Aorta (tissue), 5 donors: Measurements from ENCODE around the gene C1QTNF6. TPM values are rescaled to one million over a fixed set of nuclear protein-coding genes. Genes with fewer than 3 reads are reported as not detected.

ENCODE experiments used
- ATAC-seq: fragments of 200-7000 bp; cut with Tn5 transposase; one replicate; pipeline ENCODE4 v1.9.1; 2022; ENCODE audit warnings: moderate library complexity; ENCODE audit not compliant: low FRiP score
- DNase-seq, 2 donors: peaks; one replicate each; pipeline ENCODE4 v3.0.0-alpha.2; 2020
- H3K27ac ChIP-seq, 2 donors: one replicate each; pipeline ENCODE4 v1.5.1; 2013; ENCODE audit warnings: low read length in 2 of 2, mild to moderate bottlenecking in 2 of 2, moderate library complexity in 2 of 2, control low read depth in 1 of 2, inconsistent platforms in 1 of 2, low read depth in 1 of 2
- H3K27me3 ChIP-seq, 2 donors: one replicate each; pipeline ENCODE4 v1.6.1; 2013; ENCODE audit warnings: control low read depth in 1 of 2, low read length in 1 of 2, mild to moderate bottlenecking in 1 of 2, moderate library complexity in 1 of 2; ENCODE audit not compliant: insufficient read depth in 2 of 2, control insufficient read depth in 1 of 2
- H3K36me3 ChIP-seq, 2 donors: one replicate each; pipeline ENCODE4 v1.6.1; 2013; ENCODE audit warnings: control low read depth in 1 of 2, low read length in 1 of 2, mild to moderate bottlenecking in 1 of 2; ENCODE audit not compliant: insufficient read depth in 2 of 2, control insufficient read depth in 1 of 2
- H3K4me1 ChIP-seq, 2 donors: one replicate each; pipeline ENCODE4 v1.6.1; 2013; ENCODE audit warnings: low read length in 2 of 2, control low read depth in 1 of 2, mild to moderate bottlenecking in 1 of 2, moderate library complexity in 1 of 2; ENCODE audit not compliant: insufficient read depth in 2 of 2, control insufficient read depth in 1 of 2
- H3K4me3 ChIP-seq, 2 donors: one replicate each; pipeline ENCODE4 v1.5.1; 2013; ENCODE audit warnings: low read length in 2 of 2, control low read depth in 1 of 2, mild to moderate bottlenecking in 1 of 2
- H3K9me3 ChIP-seq: one replicate; pipeline ENCODE4 v1.6.1; 2013; ENCODE audit warnings: mild to moderate bottlenecking, low read length; ENCODE audit not compliant: control insufficient read depth
- WGBS, 2 donors: extraction: QIAGEN DNeasy Blood & Tissue Kit; methylation state at CpG; one replicate each; pipeline ENCODE4 v1.1.7; 2013; 5-methylcytosine and 5-hydroxymethylcytosine counted together
- intact Hi-C, 2 donors: fragments of 100-400 bp; cut with DNase I; formaldehyde crosslinking; loops; one replicate each; pipeline versions ENCODE4 v1.14.2 to v1.15.0; 2022
- polyA plus RNA-seq, 2 donors: library from polyadenylated mRNA; stranded (reverse); fragments of 200-250 nt; gene quantifications; one replicate each; pipeline ENCODE4 v1.2.3, GENCODE V29; 2013
- total RNA-seq, 2 donors: library from RNA; stranded (reverse); fragmentation: NEBNext Ultra II Directional; extraction: Animal tissue kit (Norgen Biotek cat#: 25700); gene quantifications; one replicate each; pipeline ENCODE4 v1.2.1, GENCODE V29; 2021
- donor health status: healthy with polysubstance abuse.
- donor health status: Bipolar disorder and iron deficiency.
- donor health status: DM: no; HTN: no; CAD: no.
- donor health status: DM: no; HTN: no; CAD: no.
- donor health status: DM: yes; HTN: yes; CAD: no.

Gene C1QTNF6
- total and polyA plus RNA-seq, 4 donors, result 2.4 to 11.9 (median 5.1) TPM

DNA sequence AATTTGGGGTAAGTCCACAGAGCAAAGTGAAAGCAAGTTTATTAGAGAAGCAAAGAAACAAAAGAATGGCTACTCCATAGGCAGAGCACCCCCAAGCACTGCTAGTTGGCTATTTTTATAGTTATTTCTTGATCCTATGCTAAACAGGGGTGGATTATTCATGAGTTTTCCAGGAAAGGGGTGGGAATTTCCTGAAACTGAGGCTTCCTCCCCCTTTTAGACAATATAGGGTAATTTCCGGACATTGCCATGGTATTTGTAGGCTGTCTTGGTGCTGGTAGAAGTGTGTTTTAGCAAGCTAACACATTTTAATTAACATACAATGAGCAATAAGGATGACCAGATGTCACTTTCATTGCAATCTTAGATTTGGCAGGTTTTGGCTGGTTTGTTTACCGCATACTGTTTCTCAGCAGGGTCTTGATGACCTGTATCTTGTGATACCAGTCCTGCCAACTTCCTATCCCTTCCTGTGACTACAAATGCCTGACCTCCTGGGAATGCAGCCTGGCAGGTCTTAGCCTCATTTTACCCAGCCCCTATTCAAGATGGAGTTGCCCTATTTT is 937 bp upstream of the C1QTNF6 start:
- Histone ChIP-seq H3K27ac (no peak overlapping the region), H3K9me3 (no peaks in the 10 kb centered on the region), H3K4me1 (no peaks in the 10 kb centered on the region), H3K4me3 (no peak overlapping the region), H3K27me3 (no peaks in the 10 kb centered on the region), H3K36me3 (no peaks in the 10 kb centered on the region)
- ATAC-seq (peak; percentile 36), DNase-seq (no peak)
- intact Hi-C loops, result no loop called here
- 89% methylated on average over 2 of the region's 2 CpGs for WGBS, 2 donors

DNA sequence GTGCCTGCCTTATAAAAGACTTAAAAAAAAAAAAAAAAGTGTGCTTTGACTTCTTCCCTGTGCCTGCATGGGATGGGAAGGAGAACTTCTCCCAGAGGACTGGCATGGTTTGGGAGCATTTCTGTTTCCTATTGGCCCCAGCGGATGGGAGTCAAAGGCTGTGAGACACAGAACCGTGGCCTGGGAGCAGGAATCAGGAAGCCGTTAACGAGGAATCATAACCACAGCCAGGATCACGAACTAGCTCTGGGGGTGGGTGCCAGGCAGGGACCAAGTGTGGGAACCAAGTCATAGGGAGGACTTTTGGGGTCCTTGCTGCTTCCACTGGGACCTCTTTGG is 526 bp downstream of the C1QTNF6 start:
- Histone ChIP-seq H3K27ac (peak overlapping the region in 1 of 2 donors; percentile 53), H3K4me1 (no peaks in the 10 kb centered on the region), H3K36me3 (no peaks in the 10 kb centered on the region), H3K9me3 (no peaks in the 10 kb centered on the region), H3K27me3 (no peaks in the 10 kb centered on the region), H3K4me3 (no peak overlapping the region)
- WGBS, 2 donors, result 2 to 5% methylated on average over 5 of the region's 5 CpGs
- ATAC-seq, result peak; percentile 43
- no peak for DNase-seq
- intact Hi-C loops, result no loop called here

DNA sequence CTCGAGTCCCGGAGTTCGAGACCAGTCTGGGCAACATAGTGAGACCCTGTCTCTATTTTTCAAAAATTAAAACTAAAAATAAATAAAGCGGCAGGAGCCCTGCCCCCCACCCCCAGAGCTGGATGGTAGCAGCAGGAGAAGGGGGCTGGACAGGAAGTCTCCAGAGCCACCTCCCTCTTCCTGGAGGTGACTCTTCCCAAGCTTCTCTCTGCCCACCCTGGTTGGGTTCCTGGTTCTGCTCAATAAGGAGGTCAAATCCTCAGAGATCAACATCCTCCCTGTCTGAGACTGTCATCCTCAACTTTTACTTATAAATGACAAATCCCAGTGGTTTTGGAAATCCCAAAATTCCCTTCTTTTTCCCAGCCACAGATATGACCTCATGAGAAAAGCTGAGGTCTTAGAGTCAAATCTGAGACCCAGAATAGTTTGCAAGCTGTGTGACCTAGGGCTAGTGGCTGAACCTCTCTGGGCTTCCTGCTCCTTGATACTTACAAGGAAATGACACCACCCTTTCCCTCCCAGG is 987 bp downstream of the C1QTNF6 start:
- Histone ChIP-seq H3K27ac (no peak overlapping the region), H3K9me3 (no peaks in the 10 kb centered on the region), H3K4me1 (no peaks in the 10 kb centered on the region), H3K4me3 (no peak overlapping the region), H3K36me3 (no peaks in the 10 kb centered on the region), H3K27me3 (no peaks in the 10 kb centered on the region)
- DNase-seq (peak in 1 of 2 donors; percentile 24), ATAC-seq (no peak)
- intact Hi-C loops, result no loop called here
- whole genome bisulfite sequencing, 2 donors, result 62 to 68% methylated on average over 4 of the region's 4 CpGs

DNA sequence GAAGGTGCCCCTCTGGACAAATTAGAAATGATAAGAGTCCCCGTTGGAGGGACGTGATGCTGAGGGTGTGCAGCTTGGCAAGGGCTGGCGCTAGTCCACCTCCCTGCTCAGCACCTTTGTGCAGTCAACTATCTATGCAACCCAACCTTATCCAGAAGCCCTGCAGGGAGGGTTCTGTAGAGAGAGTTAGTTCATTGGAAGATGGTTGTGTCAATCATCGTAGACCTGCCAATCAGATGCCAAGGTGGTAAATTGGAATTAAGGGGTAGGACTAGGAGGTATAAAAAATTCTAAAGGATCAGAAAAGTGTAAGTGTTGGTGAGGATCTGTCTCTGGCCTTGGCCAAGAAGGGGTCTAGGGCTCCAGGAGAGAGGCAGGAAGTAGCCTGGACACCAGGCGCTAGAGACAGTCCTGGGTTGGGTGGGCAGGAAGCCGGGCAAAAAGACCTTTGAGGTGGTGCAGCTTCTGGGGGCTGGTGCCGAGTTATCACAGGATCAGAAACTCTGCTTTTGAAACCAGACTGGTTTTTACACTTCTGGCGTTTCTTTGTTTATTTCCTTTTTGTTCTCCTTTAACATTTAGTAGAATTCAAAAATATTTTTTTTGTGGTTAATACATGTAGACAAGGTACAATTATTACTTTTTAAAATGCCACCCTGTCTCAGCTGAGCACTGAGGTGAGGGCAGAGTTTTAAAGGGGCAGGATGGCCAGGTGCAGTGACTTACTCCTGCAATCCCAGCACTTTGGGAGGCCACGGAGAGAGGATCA is 1.6 kb downstream of the C1QTNF6 start:
- Histone ChIP-seq H3K36me3 (no peaks in the 10 kb centered on the region), H3K9me3 (no peaks in the 10 kb centered on the region), H3K4me3 (no peak overlapping the region), H3K27me3 (no peaks in the 10 kb centered on the region), H3K27ac (no peak overlapping the region), H3K4me1 (no peaks in the 10 kb centered on the region)
- peak; percentile 42 to 51 for DNase-seq
- intact Hi-C loops, result no loop called here
- 79 to 85% methylated on average over 9 of the region's 9 CpGs for WGBS, 2 donors
- no peak for ATAC-seq

DNA sequence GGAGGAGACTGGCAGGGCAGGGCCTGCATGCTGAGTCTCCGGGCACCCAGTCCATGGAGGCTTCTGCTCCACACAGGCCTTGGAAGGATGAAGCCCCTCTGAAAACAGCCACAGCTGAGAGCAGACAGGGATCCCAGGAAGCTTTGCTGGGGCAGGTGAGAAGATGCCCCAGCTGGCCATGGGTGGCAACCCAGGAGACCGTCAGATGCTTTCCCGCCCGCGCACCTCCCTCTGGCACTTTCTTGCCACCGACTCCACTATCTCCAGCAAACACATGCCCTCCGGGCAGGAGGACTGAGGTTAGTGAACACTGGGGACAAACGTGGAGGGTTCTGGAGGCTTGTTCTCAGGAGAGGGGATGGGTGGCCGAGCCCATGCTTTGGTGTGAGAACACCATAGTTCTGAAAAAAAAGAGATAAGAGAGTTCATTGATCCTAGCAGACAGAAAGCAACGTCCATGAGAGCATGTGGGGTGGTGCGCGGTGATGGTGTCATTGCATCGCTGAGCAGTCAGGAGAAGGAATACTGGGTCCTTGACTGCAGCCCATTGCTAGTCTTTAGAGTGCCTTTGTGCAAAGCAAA is 2.3 kb downstream of the C1QTNF6 start:
- whole genome bisulfite sequencing, 2 donors, result 87 to 90% methylated on average over 13 of the region's 13 CpGs
- Histone ChIP-seq H3K4me3 (no peak overlapping the region), H3K27ac (no peak overlapping the region), H3K27me3 (no peaks in the 10 kb centered on the region), H3K9me3 (no peaks in the 10 kb centered on the region), H3K36me3 (no peaks in the 10 kb centered on the region), H3K4me1 (no peaks in the 10 kb centered on the region)
- intact Hi-C loops, result no loop called here
- ATAC-seq (no peak), DNase-seq (peak; percentile 30 to 61)

DNA sequence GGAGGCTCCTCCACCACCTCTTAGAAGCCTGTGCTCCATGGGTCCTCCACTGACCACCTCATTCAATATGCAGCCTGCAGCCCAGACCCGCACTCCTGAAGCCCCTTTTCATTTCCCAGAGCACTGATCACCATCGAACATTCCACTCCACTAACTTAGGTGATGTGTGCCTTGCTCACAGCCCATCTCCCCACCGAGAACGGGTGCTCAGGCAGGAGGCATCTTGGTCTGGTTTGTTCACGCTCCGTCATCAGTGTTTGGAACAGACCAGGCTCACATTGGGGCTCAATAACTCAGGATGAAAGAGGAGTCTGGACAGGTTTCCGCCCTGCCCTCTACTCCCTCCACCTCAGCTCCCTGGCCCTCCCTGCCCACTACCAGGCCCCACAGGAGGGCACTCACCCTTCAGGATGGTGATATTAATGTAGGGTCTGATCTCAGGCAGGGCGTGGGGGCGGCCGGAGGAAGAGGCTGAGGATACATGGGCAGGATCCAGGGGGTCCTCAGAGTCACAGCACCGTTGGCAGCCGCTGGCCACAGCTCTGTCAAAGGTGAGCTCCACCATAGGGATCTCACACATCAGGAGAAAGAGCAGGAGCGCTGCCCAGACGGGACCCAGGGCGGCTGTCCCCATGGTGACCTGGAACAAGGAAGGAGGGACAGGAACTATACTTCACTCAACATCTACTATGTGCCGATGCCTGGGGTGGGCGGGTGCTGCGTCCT is 3.1 kb downstream of the C1QTNF6 start:
- H3K27me3 ChIP-seq, result no peaks in the 10 kb centered on the region
- intact Hi-C loops, result no loop called here
- no peak overlapping the region for H3K4me3 ChIP-seq
- no peak overlapping the region for H3K27ac ChIP-seq
- no peaks in the 10 kb centered on the region for H3K36me3 ChIP-seq
- no peaks in the 10 kb centered on the region for H3K4me1 ChIP-seq
- WGBS, 2 donors, result 94 to 95% methylated on average over 18 of the region's 18 CpGs
- DNase-seq, result peak; percentile 41 to 66
- no peaks in the 10 kb centered on the region for H3K9me3 ChIP-seq
- ATAC-seq, result no peak

DNA sequence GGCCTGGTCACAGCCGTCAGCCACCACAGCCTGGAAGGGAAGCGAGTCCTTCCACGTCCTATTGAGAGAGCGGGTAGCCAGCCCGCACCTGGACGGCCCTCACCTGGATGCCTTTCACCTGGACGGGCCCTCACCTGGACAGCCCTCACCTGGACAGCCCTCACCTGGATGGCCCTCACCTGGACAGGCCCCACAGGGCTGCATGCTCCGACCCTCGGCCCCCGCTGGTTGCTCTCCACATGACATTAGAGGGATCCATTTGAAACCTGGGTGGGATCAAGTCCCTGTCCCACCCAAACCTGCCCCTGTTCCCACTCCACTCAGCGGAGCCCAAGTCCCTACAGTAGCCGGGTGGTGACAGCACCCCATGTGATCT is 3.7 kb downstream of the C1QTNF6 start:
- H3K4me3 ChIP-seq, result no peak overlapping the region
- no peaks in the 10 kb centered on the region for H3K9me3 ChIP-seq
- WGBS, 2 donors, result 87 to 94% methylated on average over 12 of the region's 12 CpGs
- intact Hi-C loops, result no loop called here
- peak; percentile 36 to 63 for DNase-seq
- H3K27me3 ChIP-seq, result no peaks in the 10 kb centered on the region
- no peaks in the 10 kb centered on the region for H3K36me3 ChIP-seq
- H3K4me1 ChIP-seq, result no peaks in the 10 kb centered on the region
- ATAC-seq, result no peak
- H3K27ac ChIP-seq, result no peak overlapping the region

DNA sequence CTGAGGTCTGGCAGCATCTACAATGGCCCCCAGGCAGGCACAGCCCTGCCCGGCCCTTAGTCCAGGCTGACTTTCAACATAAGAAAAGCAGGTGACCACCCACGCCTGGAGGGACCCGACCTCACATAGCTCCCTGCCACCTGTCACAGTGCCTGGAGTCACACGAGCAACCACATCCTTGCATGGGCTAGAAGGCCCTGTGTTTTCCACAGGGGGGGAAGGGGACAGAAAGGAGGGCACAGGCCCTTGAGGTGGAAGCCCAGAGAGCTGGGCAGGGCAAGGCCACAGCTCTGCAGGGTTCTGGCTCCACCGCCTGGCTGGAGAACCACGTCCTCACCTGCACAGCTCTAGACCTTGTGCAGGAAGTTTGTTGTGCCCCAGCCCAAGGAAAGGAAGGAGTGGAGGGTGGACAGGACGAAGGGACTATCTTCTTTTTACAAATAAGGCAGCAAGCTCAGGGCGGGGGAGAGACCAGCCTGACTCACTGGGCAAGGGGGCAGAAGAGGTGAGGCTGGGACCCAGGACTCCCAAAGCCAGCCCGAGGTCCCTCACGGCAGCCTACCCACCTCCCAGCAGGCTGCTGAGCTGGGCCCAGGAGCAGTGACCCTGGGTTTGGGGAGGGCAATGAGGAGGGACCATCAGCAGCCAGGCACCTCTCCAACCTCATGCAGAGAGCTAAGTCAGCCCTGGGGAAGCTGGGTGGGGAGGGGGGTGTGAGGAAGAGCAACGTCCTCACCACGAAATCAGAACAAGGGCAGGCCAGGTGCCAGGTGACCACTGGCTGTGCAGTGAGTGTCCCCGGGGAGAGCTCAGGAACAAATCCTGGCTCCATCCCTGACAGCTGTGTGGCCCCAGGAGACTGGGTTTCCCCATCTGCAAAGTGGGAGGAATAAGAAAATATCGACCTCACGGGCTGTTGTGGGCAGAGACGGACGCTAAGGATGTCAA is 4.3 kb downstream of the C1QTNF6 start:
- intact Hi-C loops, result no loop called here
- Histone ChIP-seq H3K9me3 (no peaks in the 10 kb centered on the region), H3K27ac (no peak overlapping the region), H3K4me1 (no peaks in the 10 kb centered on the region), H3K4me3 (no peak overlapping the region), H3K27me3 (no peaks in the 10 kb centered on the region), H3K36me3 (no peaks in the 10 kb centered on the region)
- DNase-seq, result peak; percentile 29 to 59
- ATAC-seq, result no peak
- 88 to 90% methylated on average over 17 of the region's 17 CpGs for WGBS, 2 donors
